Fibroblast of lung (primary cell): ENCODE data around the gene MUC13. TPM values are rescaled to one million over a fixed set of nuclear protein-coding genes. Genes with fewer than 3 reads are reported as not detected.
A peak's percentile ranks its signal among the peaks of the same experiment; 100 is the strongest.

Source experiments
- DNase-seq, 2 donors: peaks; one replicate each; pipeline versions ENCODE4 v3.0.0 to v3.0.0-alpha.2; 2010; ENCODE audit warnings: low read depth in 2 of 2
- H2AFZ ChIP-seq: 2 replicates; pipeline ENCODE4 v1.5.1; 2012; ENCODE audit warnings: low read length, control low read depth, inconsistent platforms
- H3K27ac ChIP-seq: 2 replicates; pipeline ENCODE4 v1.5.1; 2011; ENCODE audit warnings: low read length, control low read depth; ENCODE audit not compliant: insufficient read depth
- H3K27me3 ChIP-seq: 2 replicates; pipeline ENCODE4 v1.5.1; 2011; ENCODE audit warnings: mild to moderate bottlenecking, low read length; ENCODE audit not compliant: control insufficient read depth, insufficient read depth
- H3K36me3 ChIP-seq: 2 replicates; pipeline ENCODE4 v1.5.1; 2011; ENCODE audit warnings: low read length; ENCODE audit not compliant: control insufficient read depth, insufficient read depth
- H3K4me1 ChIP-seq: 2 replicates; pipeline ENCODE4 v1.5.1; 2011; ENCODE audit warnings: low read length; ENCODE audit not compliant: control insufficient read depth, insufficient read depth; ENCODE audit errors: extremely low read depth
- H3K4me2 ChIP-seq: 2 replicates; pipeline ENCODE4 v1.5.1; 2011; ENCODE audit warnings: low read length, control low read depth; ENCODE audit not compliant: insufficient read depth; ENCODE audit errors: extremely low read depth
- H3K4me3 ChIP-seq, 4 experiments: fragments of 200-600 bp in 1 of 4; sonication (generic) in 1 of 4; replicated peaks in 1 of 4; 2 replicates each; pipeline ENCODE4 v1.5.1; 2011 to 2016; ENCODE audit warnings: low read length in 4 of 4, low read depth in 3 of 4, mild to moderate bottlenecking in 3 of 4, control low read depth in 2 of 4, inconsistent platforms in 1 of 4, mixed read lengths in 1 of 4; ENCODE audit not compliant: insufficient read depth in 1 of 4; ENCODE audit errors: control extremely low read depth in 1 of 4
- H3K79me2 ChIP-seq: 2 replicates; pipeline ENCODE4 v1.5.1; 2012; ENCODE audit warnings: mild to moderate bottlenecking, low read length, inconsistent platforms; ENCODE audit not compliant: control insufficient read depth, insufficient read depth
- H3K9ac ChIP-seq: 2 replicates; pipeline ENCODE4 v1.5.1; 2011; ENCODE audit warnings: mild to moderate bottlenecking, low read length, control low read depth; ENCODE audit not compliant: insufficient read depth
- H3K9me3 ChIP-seq: 2 replicates; pipeline ENCODE4 v1.5.1; 2012; ENCODE audit warnings: low read depth, low read length; ENCODE audit not compliant: control insufficient read depth, insufficient read depth
- H4K20me1 ChIP-seq: 2 replicates; pipeline ENCODE4 v1.5.1; 2011; ENCODE audit warnings: low read length; ENCODE audit not compliant: control insufficient read depth, insufficient read depth; ENCODE audit errors: extremely low read depth
- EZH2 ChIP-seq: IDR thresholded peaks from 2 replicates; pipeline ENCODE4 v1.5.1; 2012; ENCODE audit warnings: low read length, control low read depth, mild to moderate bottlenecking; ENCODE audit errors: missing control alignments
- polyA plus RNA-seq, 2 donors: library from polyadenylated mRNA; depleted of rRNA in 1 of 2; stranded (reverse) in 1 of 2; unstranded in 1 of 2; fragments of >200 nt; gene quantifications; 2 replicates each; pipeline ENCODE4 v1.2.1, GENCODE V29; 2011 to 2012; ENCODE audit warnings: missing spikeins in 1 of 2
- total RNA-seq: library from RNA; depleted of rRNA; stranded (reverse); fragments of >200 nt; gene quantifications from 2 replicates; pipeline ENCODE4 v1.2.1, GENCODE V29; 2014
- TF ChIP-seq, protein P1 (sequence below), 2 donors: IDR thresholded peaks in 1 of 2; conservative IDR thresholded peaks in 1 of 2; 1 replicate in 1 of 2; 2 replicates in 1 of 2; pipeline ENCODE4 v1.5.1; 2011 to 2012; ENCODE audit warnings: low read length in 2 of 2, control low read depth in 1 of 2, inconsistent platforms in 1 of 2, low read depth in 1 of 2, mild to moderate bottlenecking in 1 of 2

Gene MUC13
- total and polyA plus RNA-seq, 2 donors (not counting 1 experiment from before 2014, with no cell fraction given), result under 0.01 TPM; not detected in 1

DNA sequence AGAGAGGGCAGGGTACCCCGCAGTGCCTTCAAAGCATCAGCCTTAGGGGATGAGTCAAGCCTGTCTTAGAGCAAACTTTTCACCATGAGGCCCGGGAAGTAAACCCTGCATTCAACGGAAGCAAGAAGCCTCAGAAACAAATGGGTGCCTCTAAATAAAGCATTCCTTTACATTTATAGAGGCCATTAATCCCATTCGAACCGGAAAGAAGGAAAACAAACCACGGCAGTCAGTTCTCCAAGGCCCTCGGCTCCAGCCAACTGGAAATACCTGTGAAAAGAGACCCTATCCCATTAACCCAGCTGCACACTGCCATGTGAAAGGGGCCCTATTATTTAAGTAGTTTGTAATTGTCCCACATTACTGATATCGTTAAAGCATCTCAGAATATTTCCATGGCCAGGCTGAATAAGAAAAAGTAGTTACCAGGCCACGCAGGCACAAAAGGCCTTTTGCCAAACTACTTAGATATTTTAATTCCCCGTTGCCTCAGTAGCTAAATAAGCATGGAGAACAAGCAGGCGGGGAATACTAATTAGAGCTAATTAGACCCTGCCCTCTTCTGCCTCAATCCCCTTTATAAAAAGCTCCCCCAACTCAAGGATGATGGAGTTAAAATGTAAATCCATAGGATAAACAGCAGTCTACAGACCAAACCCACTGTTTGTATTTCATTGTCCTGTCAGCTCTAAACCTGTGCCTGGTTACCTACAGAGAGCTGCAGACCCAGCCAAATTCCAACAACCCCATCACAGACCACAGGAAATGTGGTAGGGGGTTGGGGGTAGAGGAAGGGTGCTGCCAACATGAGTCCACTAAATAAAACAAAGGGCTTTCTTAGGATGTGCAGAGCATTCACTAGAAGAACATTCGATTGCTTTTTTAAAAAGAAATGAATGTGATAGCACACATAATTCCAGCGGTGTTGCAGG lies 51.5 kb downstream of the MUC13 start:
- TF ChIP-seq EZH2, result no peak
- TF ChIP-seq, protein P1, sequence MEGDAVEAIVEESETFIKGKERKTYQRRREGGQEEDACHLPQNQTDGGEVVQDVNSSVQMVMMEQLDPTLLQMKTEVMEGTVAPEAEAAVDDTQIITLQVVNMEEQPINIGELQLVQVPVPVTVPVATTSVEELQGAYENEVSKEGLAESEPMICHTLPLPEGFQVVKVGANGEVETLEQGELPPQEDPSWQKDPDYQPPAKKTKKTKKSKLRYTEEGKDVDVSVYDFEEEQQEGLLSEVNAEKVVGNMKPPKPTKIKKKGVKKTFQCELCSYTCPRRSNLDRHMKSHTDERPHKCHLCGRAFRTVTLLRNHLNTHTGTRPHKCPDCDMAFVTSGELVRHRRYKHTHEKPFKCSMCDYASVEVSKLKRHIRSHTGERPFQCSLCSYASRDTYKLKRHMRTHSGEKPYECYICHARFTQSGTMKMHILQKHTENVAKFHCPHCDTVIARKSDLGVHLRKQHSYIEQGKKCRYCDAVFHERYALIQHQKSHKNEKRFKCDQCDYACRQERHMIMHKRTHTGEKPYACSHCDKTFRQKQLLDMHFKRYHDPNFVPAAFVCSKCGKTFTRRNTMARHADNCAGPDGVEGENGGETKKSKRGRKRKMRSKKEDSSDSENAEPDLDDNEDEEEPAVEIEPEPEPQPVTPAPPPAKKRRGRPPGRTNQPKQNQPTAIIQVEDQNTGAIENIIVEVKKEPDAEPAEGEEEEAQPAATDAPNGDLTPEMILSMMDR (conservative IDR thresholded peaks at IDR 0.05 in 1 of 2, IDR thresholded peaks at IDR 0.05 in 1 of 2; ENCODE audit: low read depth in 1 of 2, low read length in 2 of 2), result no peak
- Histone ChIP-seq H3K9me3 (no peaks in the 10 kb centered on the region), H3K36me3 (no peaks in the 10 kb centered on the region), H3K27me3 (no peaks in the 10 kb centered on the region), H3K4me2 (no peak overlapping the region), H3K4me1 (peaks cover 16% of the 10 kb centered on the region), H3K4me3 (no peak overlapping the region), H3K27ac (no peak overlapping the region), H3K79me2 (peaks cover 24% of the 10 kb centered on the region), H3K9ac (no peak overlapping the region), H4K20me1 (peaks cover 1% of the 10 kb centered on the region), H2AFZ (no peak overlapping the region)
- DNase-seq, result peak in 1 of 2 donors; percentile 51

- TF ChIP-seq, protein P1 (conservative IDR thresholded peaks at IDR 0.05 in 1 of 2, IDR thresholded peaks at IDR 0.05 in 1 of 2; ENCODE audit: low read depth in 1 of 2, low read length in 2 of 2), result no peak
- no peak for TF ChIP-seq EZH2
- H2AFZ ChIP-seq, result no peak overlapping the region
- H4K20me1 ChIP-seq, result peaks cover 1% of the 10 kb centered on the region
- no peaks in the 10 kb centered on the region for H3K36me3 ChIP-seq
- no peak overlapping the region for H3K27ac ChIP-seq
- H3K4me1 ChIP-seq, result peaks cover 19% of the 10 kb centered on the region
- no peak overlapping the region for H3K4me2 ChIP-seq
- H3K4me3 ChIP-seq, result no peak overlapping the region
- H3K27me3 ChIP-seq, result no peaks in the 10 kb centered on the region
- H3K79me2 ChIP-seq, result peaks cover 26% of the 10 kb centered on the region
- no peak overlapping the region for H3K9ac ChIP-seq
- H3K9me3 ChIP-seq, result no peaks in the 10 kb centered on the region
- DNase-seq, result peak in 1 of 2 donors; percentile 64
Observed at GRCh38 chr3:124881976-124882697, 52.4 kb downstream of the MUC13 start.

GRCh38 chr3:124879337-124879680 lies 55.2 kb downstream of the MUC13 start:
- TF ChIP-seq EZH2, result no peak
- TF ChIP-seq, protein P1 (conservative IDR thresholded peaks at IDR 0.05 in 1 of 2, IDR thresholded peaks at IDR 0.05 in 1 of 2; ENCODE audit: low read depth in 1 of 2, low read length in 2 of 2), result no peak
- no peaks in the 10 kb centered on the region for H3K9me3 ChIP-seq
- no peak overlapping the region for H3K9ac ChIP-seq
- peaks cover 16% of the 10 kb centered on the region for H3K79me2 ChIP-seq
- peaks cover 1% of the 10 kb centered on the region for H4K20me1 ChIP-seq
- no peak overlapping the region for H3K4me3 ChIP-seq
- H2AFZ ChIP-seq, result no peak overlapping the region
- no peaks in the 10 kb centered on the region for H3K36me3 ChIP-seq
- peak overlapping the region; percentile 57 for H3K27ac ChIP-seq
- H3K4me1 ChIP-seq, result peaks cover 19% of the 10 kb centered on the region
- H3K4me2 ChIP-seq, result peak overlapping the region; percentile 58
- DNase-seq, result no peak
- H3K27me3 ChIP-seq, result no peaks in the 10 kb centered on the region
